ENCODE data around the gene OR52I1.

DNA sequence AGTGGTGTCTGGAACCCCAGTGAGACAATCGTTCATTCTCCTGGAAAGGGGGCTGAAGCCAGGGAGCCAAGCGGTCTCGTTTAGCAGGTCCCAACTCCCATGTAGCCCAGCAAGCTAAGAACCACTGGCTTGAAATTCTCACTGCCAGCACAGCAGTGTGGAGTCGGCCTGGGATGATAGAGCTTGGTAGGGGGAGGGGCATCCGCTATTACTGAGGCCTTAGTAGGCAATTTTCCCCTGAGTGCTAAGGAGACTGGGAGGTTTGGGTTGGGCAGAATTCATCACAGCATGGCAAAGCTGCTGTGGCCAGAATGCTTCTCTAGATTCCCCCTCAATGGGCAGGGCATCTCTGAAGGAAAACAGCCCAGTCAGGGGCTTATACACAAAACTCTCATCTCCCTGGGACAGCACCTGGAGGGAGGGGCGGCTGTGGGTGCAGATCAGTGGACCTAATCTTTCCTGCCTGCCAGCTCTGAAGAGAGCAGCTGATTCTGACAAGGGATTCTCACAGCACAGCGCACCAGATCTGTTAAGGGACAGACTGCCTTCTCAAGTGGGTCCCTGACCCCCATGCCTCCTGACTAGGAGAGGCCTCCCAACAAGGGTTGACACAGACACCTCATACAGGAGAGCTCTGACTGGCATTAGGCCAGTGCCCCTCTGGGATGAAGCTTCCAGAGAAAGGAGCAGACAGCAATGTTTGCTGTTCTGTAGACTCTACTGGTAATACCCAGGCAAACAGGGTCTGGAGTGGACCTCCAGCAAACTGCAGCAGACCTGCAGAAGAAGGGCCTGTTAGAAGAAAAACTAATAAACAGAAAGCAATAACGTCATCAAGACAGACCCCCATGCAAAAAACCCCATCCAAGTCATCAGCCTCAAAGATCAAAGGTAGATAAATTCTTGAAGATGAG lies 34.1 kb upstream of the OR52I1 start:
- no peak for TF ChIP-seq POLR2A (IDR thresholded peaks at IDR 0.05)
- TF ChIP-seq, protein P1, sequence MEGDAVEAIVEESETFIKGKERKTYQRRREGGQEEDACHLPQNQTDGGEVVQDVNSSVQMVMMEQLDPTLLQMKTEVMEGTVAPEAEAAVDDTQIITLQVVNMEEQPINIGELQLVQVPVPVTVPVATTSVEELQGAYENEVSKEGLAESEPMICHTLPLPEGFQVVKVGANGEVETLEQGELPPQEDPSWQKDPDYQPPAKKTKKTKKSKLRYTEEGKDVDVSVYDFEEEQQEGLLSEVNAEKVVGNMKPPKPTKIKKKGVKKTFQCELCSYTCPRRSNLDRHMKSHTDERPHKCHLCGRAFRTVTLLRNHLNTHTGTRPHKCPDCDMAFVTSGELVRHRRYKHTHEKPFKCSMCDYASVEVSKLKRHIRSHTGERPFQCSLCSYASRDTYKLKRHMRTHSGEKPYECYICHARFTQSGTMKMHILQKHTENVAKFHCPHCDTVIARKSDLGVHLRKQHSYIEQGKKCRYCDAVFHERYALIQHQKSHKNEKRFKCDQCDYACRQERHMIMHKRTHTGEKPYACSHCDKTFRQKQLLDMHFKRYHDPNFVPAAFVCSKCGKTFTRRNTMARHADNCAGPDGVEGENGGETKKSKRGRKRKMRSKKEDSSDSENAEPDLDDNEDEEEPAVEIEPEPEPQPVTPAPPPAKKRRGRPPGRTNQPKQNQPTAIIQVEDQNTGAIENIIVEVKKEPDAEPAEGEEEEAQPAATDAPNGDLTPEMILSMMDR (IDR thresholded peaks at IDR 0.05): no peak
